Upper lobe of left lung (tissue), 6 donors: ENCODE results near the gene BRF1. TPM values are rescaled to one million over a fixed set of nuclear protein-coding genes. Genes with fewer than 3 reads are reported as not detected.

ENCODE experiments used
- ATAC-seq, 2 donors: fragments of 200-7000 bp; cut with Tn5 transposase; one replicate each; pipeline ENCODE4 v1.9.1; 2022; ENCODE audit warnings: mild to moderate bottlenecking in 2 of 2, moderate library complexity in 2 of 2; ENCODE audit not compliant: low FRiP score in 2 of 2
- DNase-seq, 2 donors: peaks; one replicate each; pipeline ENCODE4 v3.0.0-alpha.2; 2019 to 2020
- H3K27ac ChIP-seq, 4 donors: fragments of 200-600 bp; sonication (generic); one replicate each; pipeline ENCODE4 v1.5.1; 2016 to 2019
- H3K27me3 ChIP-seq, 4 donors: fragments of 200-600 bp; sonication (generic); one replicate each; pipeline ENCODE4 v1.5.1; 2017 to 2019
- H3K36me3 ChIP-seq, 4 donors: fragments of 200-600 bp; sonication (generic); one replicate each; pipeline ENCODE4 v1.5.1; 2016 to 2019
- H3K4me1 ChIP-seq, 4 donors: fragments of 200-600 bp; sonication (generic); one replicate each; pipeline ENCODE4 v1.5.1; 2018 to 2019
- H3K4me3 ChIP-seq, 4 donors: fragments of 200-600 bp; sonication (generic); one replicate each; pipeline ENCODE4 v1.5.1; 2017 to 2019; ENCODE audit warnings: mild to moderate bottlenecking in 2 of 4, moderate library complexity in 1 of 4
- H3K9me3 ChIP-seq, 4 donors: fragments of 200-600 bp; sonication (generic); one replicate each; pipeline ENCODE4 v1.5.1; 2018 to 2019
- EP300 ChIP-seq, 4 donors: sonication (generic); formaldehyde crosslinking; IDR thresholded peaks; one replicate each; pipeline ENCODE4 v1.5.1; 2017; ENCODE audit warnings: antibody characterized with exemption in 4 of 4, control low read depth in 2 of 4
- POLR2A ChIP-seq, 4 donors: fragments of 450-650 bp; IDR thresholded peaks; one replicate each; pipeline ENCODE4 v1.5.1; 2016 to 2017; ENCODE audit warnings: antibody characterized with exemption in 4 of 4, mild to moderate bottlenecking in 2 of 4
- POLR2AphosphoS5 ChIP-seq, 2 donors: sonication (generic); formaldehyde crosslinking; IDR thresholded peaks; one replicate each; pipeline ENCODE4 v1.5.1; 2017; ENCODE audit warnings: antibody characterized with exemption in 2 of 2
- WGBS, 2 donors: methylation state at CpG; one replicate each; pipeline ENCODE4 v1.1.5; 2017 to 2018; 5-methylcytosine and 5-hydroxymethylcytosine counted together
- total RNA-seq, 6 donors: library from RNA; depleted of rRNA in 4 of 6; stranded (reverse); fragments of >200 nt in 4 of 6; gene quantifications; one replicate each; pipeline versions ENCODE4 v1.1.0 to v1.2.1, GENCODE V29; 2016 to 2021
- TF ChIP-seq, protein P1 (sequence below), 6 experiments: fragments of 450-650 bp in 4 of 6; fragments of 200-600 bp in 2 of 6; sonication (generic) in 2 of 6; IDR thresholded peaks; one replicate each; pipeline ENCODE4 v1.5.1; 2016 to 2019; ENCODE audit warnings: antibody characterized with exemption in 6 of 6
- donor health status: DM: no; HTN: no; CAD: no; lungs with moderate emphysema.
- donor health status: DM: no; HTN: yes; CAD: no; lungs with severe emphysema.

Gene BRF1
- total RNA-seq, 6 donors from 2014 or later = 38.6 to 195 (median 52.7) TPM

DNA sequence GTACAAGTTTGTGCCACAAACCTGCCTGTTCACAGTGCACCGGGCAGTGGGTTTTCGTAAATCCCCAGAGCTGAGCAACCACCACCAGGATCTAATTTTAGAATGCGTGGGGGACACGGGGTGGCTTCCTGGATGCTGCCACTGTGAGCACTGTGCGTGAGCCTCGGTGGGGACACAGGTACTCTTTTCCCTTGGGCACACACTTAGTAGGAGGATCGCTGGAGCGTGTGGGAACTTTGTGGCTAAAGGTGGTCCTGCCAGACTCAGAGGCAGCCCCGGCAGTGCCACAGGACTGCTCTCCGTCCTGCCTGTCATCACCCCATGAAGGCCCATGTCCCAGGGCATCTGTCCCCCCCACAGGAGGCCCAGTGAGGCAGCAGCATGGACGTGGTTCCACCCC is 31.4 kb downstream of the BRF1 start:
- H3K9me3 ChIP-seq = no peaks in the 10 kb centered on the region
- ATAC-seq (no peak), DNase-seq (no peak)
- TF ChIP-seq POLR2AphosphoS5 (IDR thresholded peaks at IDR 0.05) (no peak), EP300 (IDR thresholded peaks at IDR 0.05) (no peak), POLR2A (IDR thresholded peaks at IDR 0.05) (no peak)
- TF ChIP-seq, protein P1, sequence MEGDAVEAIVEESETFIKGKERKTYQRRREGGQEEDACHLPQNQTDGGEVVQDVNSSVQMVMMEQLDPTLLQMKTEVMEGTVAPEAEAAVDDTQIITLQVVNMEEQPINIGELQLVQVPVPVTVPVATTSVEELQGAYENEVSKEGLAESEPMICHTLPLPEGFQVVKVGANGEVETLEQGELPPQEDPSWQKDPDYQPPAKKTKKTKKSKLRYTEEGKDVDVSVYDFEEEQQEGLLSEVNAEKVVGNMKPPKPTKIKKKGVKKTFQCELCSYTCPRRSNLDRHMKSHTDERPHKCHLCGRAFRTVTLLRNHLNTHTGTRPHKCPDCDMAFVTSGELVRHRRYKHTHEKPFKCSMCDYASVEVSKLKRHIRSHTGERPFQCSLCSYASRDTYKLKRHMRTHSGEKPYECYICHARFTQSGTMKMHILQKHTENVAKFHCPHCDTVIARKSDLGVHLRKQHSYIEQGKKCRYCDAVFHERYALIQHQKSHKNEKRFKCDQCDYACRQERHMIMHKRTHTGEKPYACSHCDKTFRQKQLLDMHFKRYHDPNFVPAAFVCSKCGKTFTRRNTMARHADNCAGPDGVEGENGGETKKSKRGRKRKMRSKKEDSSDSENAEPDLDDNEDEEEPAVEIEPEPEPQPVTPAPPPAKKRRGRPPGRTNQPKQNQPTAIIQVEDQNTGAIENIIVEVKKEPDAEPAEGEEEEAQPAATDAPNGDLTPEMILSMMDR (IDR thresholded peaks at IDR 0.05) = no peak
- peaks cover 0 to 14% (median 7%) of the 10 kb centered on the region in 4 donors for H3K4me1 ChIP-seq
- 90 to 94% methylated on average over 8 to 10 of the region's 11 CpGs for WGBS, 2 donors
- H3K4me3 ChIP-seq = no peak overlapping the region
- H3K27ac ChIP-seq = no peak overlapping the region
- H3K36me3 ChIP-seq = peaks cover 0 to 25% (median 9%) of the 10 kb centered on the region in 4 donors
- no peaks in the 10 kb centered on the region for H3K27me3 ChIP-seq

DNA sequence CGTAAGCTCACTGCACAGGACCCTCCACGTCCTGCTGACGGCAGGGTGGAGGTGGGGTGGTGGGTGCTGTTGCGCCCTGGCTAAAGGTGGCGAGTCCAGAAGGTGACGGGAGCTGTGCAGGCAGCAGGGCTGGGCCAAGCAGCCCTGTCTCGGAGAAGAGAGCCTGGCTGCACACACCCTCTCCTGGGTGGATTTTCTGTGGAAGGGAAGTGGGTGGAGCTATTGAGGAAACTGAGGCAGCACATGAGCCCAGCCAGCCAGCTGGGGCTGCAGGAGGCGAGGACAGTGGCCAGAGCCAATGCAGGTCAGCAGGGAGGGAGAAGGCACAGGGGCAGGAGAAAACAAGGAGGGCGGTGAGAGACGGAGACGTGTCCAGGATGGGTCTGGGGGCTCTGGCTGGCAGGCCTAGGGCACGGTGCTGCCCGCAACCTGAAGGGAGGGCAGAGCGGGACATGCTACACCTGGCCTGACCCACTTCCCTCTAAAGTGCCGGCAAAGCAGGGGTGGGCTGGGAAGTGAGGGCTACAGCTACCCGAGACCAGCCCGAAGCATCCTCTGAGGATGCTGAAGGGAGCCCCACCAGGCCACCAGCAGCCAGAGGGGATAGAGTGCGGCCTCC is 32.0 kb downstream of the BRF1 start:
- WGBS, 2 donors = 91 to 97% methylated on average over 11 to 18 of the region's 18 CpGs
- peaks cover 0 to 14% (median 7%) of the 10 kb centered on the region in 4 donors for H3K4me1 ChIP-seq

DNA sequence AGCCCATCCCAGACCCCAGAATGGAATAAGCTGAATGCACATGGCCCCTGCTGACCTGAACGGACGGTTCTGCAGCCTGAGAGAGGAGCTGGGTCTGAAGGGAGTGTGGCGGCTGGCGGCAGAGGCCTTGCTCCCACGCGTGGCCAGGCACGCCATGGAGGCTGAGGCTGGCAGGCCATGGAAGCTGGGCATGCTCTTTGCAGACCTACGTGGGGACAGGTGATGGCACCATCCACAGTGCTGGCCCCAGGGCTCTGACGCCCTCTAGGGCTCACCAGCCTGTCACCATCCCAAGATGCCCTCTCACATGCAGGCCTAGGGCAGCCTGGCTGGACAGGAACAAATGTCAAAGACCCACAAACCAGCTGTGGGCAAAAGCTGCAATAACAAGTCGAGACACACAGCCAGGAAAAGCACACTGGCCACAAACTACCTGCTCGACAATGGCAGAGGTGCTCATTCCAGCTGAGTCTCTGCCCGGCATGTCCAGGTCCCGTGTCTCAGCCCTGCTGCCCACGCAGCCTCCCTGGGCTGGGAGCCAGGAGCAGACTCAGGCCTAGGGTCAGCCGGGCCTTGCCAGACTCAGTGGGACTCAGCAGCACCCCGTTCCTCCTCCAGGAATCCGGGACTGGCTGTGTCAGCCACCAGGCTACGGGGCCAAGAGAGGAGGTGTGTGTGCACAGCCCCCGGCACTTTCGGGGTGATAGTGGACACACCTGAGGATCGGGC is 32.8 kb downstream of the BRF1 start:
- 92 to 95% methylated on average over 12 to 16 of the region's 21 CpGs for WGBS, 2 donors
- Histone ChIP-seq H3K4me1 (peaks cover 0 to 10% (median 3%) of the 10 kb centered on the region in 4 donors), H3K27ac (no peak overlapping the region), H3K27me3 (no peaks in the 10 kb centered on the region), H3K4me3 (no peak overlapping the region), H3K9me3 (no peaks in the 10 kb centered on the region), H3K36me3 (peaks cover 0 to 30% (median 9%) of the 10 kb centered on the region in 4 donors)
- no peak for TF ChIP-seq EP300 (IDR thresholded peaks at IDR 0.05)
- no peak for TF ChIP-seq POLR2AphosphoS5 (IDR thresholded peaks at IDR 0.05)
- TF ChIP-seq POLR2A (IDR thresholded peaks at IDR 0.05) = no peak
- TF ChIP-seq, protein P1 (IDR thresholded peaks at IDR 0.05) = no peak
- ATAC-seq (peak in 1 of 2 donors; percentile 9), DNase-seq (peak in 1 of 2 donors; percentile 50)

More for the DNA sequence above, 32.0 kb downstream of the BRF1 start:
- Histone ChIP-seq H3K27ac (no peak overlapping the region), H3K36me3 (peaks cover 0 to 25% (median 9%) of the 10 kb centered on the region in 4 donors), H3K27me3 (no peaks in the 10 kb centered on the region), H3K9me3 (no peaks in the 10 kb centered on the region), H3K4me3 (no peak overlapping the region)
- no peak for TF ChIP-seq POLR2AphosphoS5 (IDR thresholded peaks at IDR 0.05)
- TF ChIP-seq, protein P1 (IDR thresholded peaks at IDR 0.05) = no peak
- no peak for ATAC-seq
- DNase-seq = peak in 1 of 2 donors; percentile 54

DNA sequence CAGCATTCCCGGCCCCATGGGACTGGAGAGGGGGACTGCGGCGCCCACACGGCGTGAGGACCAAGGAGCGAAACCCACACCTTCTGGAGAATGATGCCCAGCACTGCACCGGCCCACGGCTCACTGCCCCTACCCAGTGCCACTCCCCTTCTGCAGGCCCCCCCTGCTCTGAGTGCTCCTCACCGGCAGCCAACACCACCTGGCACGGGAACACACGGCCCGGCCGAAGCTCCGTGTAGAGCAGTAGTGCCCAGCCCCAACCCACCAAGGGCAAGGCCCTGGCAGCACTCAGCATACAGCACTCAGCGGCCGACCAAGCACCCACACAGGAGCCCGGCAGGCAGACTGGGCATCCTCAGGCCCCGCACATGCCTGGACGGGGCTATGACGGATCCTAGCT is 39.0 kb downstream of the BRF1 start:
- 88 to 90% methylated on average over 10 to 15 of the region's 20 CpGs for WGBS, 2 donors
- Histone ChIP-seq H3K27ac (no peak overlapping the region), H3K9me3 (no peaks in the 10 kb centered on the region), H3K36me3 (peaks cover 0 to 23% (median 11%) of the 10 kb centered on the region in 4 donors), H3K27me3 (no peaks in the 10 kb centered on the region), H3K4me1 (no peaks in the 10 kb centered on the region), H3K4me3 (no peak overlapping the region)
- TF ChIP-seq, protein P1 (IDR thresholded peaks at IDR 0.05) = no peak
- no peak for TF ChIP-seq POLR2A (IDR thresholded peaks at IDR 0.05)
- no peak for TF ChIP-seq POLR2AphosphoS5 (IDR thresholded peaks at IDR 0.05)
- TF ChIP-seq EP300 (IDR thresholded peaks at IDR 0.05) = no peak
- ATAC-seq (peak; percentile 29 to 42), DNase-seq (peak in 1 of 2 donors; percentile 76)
